Stimulated activated CD8-positive, alpha-beta memory T cell treated with anti-CD3 and anti-CD28 coated beads, Interleukin-12 subunit alpha, Interleukin-12 subunit beta, amount 100 ng/mL, for 4 hours (primary cell): Measurements from ENCODE around the gene AGAP1.

Experiments
- DNase-seq: peaks from one replicate; pipeline ENCODE4 v3.0.0-alpha.2; 2020; ENCODE audit warnings: low read depth

The AGAP1 gene

GRCh38 chr2:235848055-235848454 lies 354.2 kb downstream of the AGAP1 start:
- no peak for DNase-seq

- no peak for DNase-seq
Observed at GRCh38 chr2:235848946-235849345, 355.1 kb downstream of the AGAP1 start.

DNA sequence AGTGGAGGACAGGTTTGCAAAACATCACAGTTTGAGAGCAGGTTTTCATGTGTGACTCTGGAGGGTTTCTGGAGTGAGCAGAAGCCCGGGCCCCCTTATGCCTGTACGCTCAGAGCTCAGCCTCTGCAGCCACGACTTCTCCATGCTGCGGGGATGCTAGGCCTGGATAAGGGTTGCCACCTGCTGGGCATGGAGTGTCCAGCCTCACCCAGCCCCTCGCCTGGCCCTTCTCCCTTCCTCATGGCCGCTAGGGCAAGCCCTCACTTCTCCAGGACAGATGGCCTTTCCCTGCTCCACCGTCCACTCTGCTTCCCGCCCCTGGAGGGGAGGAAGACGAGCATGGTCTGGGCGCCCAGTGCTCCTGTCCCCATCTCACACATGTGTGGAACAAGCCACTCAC lies 355.6 kb downstream of the AGAP1 start:
- DNase-seq = no peak

DNA sequence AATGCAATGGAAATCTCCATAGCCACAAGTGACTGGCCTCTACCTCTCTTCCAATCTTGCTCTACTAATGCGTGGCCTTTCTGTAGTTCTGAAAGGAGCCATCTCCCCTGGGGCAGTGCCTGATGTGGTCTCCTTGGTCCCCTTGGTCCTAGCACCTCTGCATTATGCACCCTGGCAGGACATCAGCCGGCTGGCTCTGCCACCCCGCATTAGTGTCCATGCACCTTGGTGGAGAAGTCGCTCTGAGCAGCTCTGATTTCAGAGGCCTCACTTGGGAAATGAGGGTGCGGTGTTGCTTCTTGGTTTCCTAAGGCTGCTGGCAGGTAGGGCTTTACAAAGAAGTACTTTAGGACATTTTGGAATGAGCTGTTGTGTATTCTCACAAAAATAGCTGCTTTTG lies 356.4 kb downstream of the AGAP1 start:
- no peak for DNase-seq

DNA sequence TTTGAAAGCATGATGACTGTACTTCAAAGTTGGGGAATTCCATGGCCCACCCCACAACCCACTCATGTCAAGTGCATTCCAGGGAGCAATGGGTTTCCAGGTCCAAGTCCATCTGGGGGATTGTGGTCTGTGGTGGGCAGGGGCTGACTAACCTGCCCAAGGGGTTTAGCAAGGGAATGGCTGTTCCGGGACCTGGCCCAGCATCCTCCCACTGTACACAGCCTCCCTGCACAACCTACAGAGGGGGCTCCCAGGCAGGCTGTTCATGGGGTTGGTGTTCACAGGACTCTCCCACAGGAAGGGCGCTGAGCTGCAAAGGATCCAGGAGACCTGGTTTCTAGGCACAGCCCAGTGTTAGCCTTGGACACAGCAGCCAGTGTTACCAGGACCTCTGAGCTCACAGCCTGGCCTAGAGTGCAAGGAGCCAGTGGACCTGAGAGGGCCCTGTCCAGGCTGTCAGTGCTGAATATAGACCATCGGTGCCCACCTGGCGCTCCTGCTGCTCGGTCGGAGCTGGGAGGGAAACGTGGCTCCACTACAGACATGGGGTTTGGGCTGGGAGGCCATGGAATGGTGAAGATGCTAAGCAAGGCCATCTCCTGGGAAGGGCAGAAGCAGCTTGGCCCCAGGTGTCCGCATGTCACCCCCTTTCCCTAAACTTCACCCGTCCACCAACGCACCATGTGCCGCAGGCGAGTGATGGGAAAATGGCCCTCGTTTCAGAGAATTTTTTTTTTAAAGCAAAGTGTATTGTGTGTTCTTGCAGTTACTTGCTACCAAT lies 357.1 kb downstream of the AGAP1 start:
- DNase-seq = no peak

DNA sequence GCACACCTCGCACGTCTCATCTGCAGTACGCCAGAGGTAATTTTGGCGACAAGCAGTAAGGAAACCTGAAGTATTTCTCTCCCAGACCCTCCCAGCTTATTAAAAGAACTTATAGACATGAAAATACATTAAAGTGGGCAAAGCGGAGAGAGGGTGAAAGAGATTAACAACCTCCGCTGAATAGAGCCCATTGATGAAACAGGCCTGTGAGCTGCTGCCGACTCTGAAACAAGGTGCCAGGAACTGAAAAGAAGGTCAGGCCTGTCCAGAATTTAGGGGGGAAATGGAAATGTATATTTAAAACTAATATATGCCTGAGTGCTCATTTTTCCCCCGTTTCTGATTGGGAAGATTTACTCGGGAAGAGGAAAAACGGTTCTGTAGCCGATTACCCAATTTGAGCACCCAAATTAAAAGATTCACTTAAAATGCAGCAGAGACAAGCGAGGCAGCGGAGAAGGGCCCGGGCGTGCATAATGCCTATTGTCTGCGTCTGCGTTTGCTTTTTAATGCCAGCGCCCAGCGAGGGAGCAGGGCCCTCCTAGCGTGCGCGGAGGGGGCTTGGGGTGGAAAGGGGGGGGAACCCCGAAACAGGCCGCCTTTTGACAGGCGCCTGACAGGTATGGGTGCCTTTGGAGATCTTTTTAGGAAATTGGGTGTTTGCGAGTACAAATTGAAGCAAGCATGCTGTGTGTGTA lies 358.1 kb downstream of the AGAP1 start:
- no peak for DNase-seq

GRCh38 chr2:235852526-235852920 lies 358.7 kb downstream of the AGAP1 start:
- DNase-seq = no peak

DNA sequence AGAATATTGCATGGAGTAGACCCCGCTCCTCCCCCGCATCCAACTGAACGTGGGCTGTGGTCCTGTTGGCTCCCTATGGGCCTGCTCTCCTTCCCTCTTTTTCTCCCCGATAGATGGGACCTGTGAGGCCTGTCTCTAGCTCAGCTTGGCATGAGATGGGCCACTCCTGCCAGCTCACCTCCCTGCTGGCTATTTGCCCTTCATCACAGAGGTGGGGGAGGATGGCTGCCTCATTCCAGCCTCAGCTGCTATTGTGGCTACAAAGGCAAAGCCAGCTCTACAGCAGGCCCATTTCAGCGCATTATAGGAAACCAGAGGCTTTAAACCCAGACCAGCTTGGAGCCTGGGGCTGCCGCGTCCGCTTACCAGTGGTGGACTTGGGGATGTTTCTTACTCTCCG lies 360.4 kb downstream of the AGAP1 start:
- DNase-seq = no peak

DNA sequence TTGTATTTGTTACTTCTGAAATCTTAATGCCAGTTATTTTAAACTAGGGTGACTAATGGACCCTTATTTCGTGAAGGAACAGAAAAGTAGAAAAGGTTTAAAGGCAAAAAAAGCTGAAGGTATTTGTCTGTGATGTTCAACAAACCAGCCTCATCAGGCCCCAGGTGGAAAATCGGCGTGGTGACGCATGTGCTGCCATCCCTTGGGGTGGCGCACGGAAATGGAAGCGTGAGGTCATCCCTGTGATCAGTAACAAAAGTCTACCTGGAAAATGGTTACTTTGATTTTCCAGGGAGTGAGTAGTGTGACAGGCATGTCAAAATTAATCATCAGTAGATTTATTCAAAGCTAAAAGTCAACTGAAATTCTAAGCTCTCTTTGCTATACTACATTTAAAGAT lies 361.2 kb downstream of the AGAP1 start:
- DNase-seq = no peak

DNA sequence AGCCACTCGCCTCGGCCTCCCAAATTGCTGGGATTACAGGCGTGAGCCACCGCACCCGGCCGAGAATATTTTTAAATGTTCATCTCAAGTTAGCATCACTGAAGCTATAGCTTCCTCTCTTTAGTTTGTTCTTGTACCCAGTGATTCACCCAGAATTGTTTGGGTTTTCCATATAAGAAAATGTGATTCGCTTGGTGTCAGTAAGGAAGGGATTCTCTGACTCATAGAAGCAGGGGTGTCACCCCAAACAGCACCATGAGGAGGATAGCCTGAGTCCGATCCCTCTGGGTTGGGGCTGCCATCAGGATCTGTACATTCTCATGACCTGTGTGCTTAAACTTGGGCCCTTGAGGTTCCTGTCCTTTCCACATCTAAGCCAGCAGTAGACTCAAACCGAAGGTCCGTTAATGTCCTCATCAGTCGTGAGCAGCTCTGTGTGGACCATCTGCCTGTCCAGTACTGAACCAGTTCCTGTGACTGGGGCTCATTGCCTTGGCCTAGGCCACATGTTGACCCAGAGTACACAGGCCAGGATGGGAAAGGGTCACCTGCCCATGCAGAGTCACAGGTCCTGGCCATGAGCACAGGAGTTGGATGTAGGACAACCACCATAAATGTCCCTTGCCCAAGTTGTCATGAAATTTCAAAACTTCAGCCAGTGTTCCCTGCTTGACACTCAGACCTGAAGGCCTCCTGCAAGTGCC lies 362.5 kb downstream of the AGAP1 start:
- no peak for DNase-seq

DNA sequence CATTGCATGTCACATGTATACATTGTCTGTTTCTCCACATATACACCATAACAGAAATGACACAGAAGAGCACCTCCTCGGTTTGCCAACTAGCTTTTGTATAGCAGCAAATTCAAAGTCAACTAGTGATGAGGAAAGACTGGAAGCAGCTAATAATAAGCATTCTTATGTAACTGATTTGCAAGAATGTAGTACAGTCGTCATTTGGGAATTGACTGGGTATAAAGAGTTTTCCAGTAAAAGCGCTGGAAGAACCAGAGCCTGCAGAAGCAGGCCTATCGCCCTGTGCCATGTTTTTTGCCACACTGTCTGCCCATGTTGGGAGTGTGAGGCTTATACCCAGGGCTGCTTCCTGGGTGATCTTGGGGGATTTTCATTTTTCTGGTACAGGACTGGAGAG lies 363.8 kb downstream of the AGAP1 start:
- DNase-seq = no peak

- no peak for DNase-seq
Observed at GRCh38 chr2:235858881-235859280, 365.0 kb downstream of the AGAP1 start.

- DNase-seq = no peak
Observed at GRCh38 chr2:235859651-235860050, 365.8 kb downstream of the AGAP1 start.

DNA sequence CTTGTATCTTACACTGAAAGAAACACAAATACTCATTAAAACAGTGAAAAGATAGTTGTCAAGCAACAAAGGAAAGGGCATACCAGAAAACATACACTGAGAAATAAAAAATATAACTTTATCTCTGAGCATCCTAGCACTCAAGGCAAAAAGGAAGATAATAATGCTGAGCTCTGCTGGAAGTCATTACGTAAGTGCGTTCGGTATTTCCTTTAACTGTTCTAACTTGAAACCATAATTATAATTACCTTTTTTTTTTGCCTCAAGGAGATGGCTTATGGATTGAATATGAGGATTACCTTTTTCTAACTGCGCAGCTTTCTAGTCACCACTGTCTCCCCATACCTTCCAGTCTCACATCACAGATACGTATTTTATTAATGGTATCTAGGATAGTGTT lies 366.3 kb downstream of the AGAP1 start:
- no peak for DNase-seq

DNA sequence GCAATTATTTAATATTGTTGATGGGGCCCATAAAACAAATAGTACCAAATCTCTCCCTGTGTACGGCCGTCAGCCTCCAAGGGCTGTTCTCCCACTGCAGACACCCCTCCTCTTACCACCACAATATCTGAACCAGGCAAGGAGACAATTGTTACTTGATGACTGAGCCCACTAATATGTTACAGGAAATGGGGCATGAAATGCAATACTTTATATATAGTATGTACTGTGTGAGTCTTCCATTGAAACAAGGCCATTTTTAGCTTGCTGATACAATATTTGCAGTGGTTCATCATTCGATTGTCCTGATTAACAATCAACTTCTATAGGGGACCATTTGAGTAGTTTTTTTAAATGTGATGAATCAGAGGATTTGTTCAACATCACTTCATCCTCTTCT lies 367.0 kb downstream of the AGAP1 start:
- no peak for DNase-seq

DNA sequence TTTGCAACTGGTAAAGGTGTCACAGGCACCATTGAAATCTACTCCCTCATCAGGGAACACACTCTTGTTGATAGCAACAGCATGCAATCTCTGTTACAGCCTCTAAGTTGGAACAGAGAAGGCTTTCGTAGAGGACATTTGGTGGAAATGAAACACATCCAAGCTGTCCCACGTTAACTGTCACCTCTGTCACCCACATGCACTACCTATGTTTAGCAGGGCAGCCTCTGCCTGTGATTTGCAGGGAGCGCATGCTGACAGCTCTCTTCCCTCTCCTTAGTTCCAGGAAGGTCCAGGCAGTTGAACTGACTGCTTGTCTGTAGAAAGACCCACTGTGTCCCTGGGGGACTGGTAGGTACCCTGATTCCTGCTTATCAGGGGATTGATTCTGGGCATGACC lies 367.5 kb downstream of the AGAP1 start:
- no peak for DNase-seq

DNA sequence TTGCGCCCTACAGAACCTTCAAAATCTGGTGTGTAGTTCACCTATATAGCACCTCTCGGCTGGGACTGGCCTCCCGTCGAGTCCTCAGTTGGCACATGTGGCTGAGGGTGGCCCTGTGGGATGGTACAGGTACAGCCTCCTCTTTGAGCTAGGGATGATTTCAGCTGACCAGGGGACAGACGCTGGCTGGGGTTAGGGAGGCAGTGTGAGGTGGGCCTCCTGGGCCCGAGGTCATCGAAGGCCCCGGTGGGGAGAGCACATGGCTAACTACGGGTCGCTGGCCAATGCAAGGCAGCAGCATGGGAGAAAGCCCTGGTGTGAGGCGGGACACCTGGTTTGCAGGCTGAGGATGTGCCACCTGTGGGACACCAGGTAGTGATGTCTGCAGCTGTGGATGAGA lies 369.6 kb downstream of the AGAP1 start:
- no peak for DNase-seq

DNA sequence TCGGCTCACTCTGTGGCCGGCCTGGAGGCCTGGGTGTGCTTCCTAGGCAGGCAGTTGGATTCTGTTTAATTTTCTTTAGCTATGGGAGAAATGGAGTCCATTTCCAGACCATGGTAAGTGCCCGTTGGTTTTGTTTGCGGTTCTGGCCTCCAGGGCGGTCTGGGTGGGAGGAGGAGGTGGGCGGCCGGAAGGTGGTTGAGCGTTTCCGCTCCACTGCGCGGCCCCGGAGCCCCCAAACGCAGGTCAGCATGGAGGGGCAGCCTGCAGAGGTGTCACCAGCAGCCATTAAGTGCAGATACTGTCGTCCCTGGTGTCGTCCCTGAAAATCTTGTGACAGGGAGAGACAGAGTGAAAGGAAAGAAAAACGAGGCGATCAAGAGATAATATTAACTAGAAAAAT lies 370.5 kb downstream of the AGAP1 start:
- no peak for DNase-seq

GRCh38 chr2:235864733-235865515 lies 371.1 kb downstream of the AGAP1 start:
- DNase-seq = no peak

GRCh38 chr2:235866373-235866772 lies 372.5 kb downstream of the AGAP1 start:
- DNase-seq = no peak

GRCh38 chr2:235868224-235868623 lies 374.4 kb downstream of the AGAP1 start:
- no peak for DNase-seq

- no peak for DNase-seq
Observed at GRCh38 chr2:235868645-235869044, 374.8 kb downstream of the AGAP1 start.
